Panc1 (cell line): ENCODE results near the gene CFAP210. TPM values are rescaled to one million over a fixed set of nuclear protein-coding genes. Genes with fewer than 3 reads are reported as not detected.

ENCODE experiments used
- ATAC-seq: fragments of 200-7000 bp; cut with Tn5 transposase; 2 replicates; pipeline ENCODE4 v1.9.1; 2020; ENCODE audit warnings: mild to moderate bottlenecking, moderate library complexity
- BruUV-seq: library from RNA; stranded (reverse); fragments of 400-500 nt; replicated peaks from 2 replicates; lab custom pipeline; 2021; lab: Mats Ljungman, UMichigan
- CTCF ChIA-PET: fragments of 300-600 bp; sonication (Branson Sonifier 250); formaldehyde crosslinking; loops from one replicate; lab custom pipeline; 2022; ENCODE audit warnings: antibody characterized with exemption; lab: Charles Lee
- POLR2A ChIA-PET: fragments of 300-600 bp; sonication (Branson Sonifier 250); formaldehyde crosslinking; loops from one replicate; lab custom pipeline; 2022; ENCODE audit warnings: antibody characterized with exemption; lab: Charles Lee
- DNase-seq: peaks from one replicate; pipeline ENCODE4 v3.0.0-alpha.2; 2010; ENCODE audit warnings: low read depth, low spot score
- H3K27ac ChIP-seq: 2 replicates; pipeline ENCODE4 v1.5.1; 2011; ENCODE audit warnings: mild to moderate bottlenecking, low read length, inconsistent platforms
- H3K27me3 ChIP-seq: fragments of 200-500 bp; sonication (Bioruptor generic); 2 replicates; pipeline ENCODE4 v1.6.0; 2014; ENCODE audit warnings: low read length, inconsistent platforms; ENCODE audit not compliant: control insufficient read depth, insufficient read depth
- H3K36me3 ChIP-seq: fragments of 200-500 bp; sonication (Bioruptor generic); 2 replicates; pipeline ENCODE4 v1.5.1; 2014; ENCODE audit warnings: inconsistent platforms, mild to moderate bottlenecking, low read length, moderate library complexity; ENCODE audit not compliant: control insufficient read depth, insufficient read depth
- H3K4me1 ChIP-seq: 2 replicates; pipeline ENCODE4 v1.5.1; 2011; ENCODE audit warnings: inconsistent platforms, mild to moderate bottlenecking, low read length, moderate library complexity; ENCODE audit not compliant: control insufficient read depth, insufficient read depth
- H3K4me3 ChIP-seq, 2 experiments: 2 replicates each; pipeline ENCODE4 v1.5.1; 2011 to 2012; ENCODE audit warnings: low read depth in 2 of 2, low read length in 2 of 2, mild to moderate bottlenecking in 2 of 2, inconsistent platforms in 1 of 2, moderate library complexity in 1 of 2
- H3K9me3 ChIP-seq: fragments of 200-500 bp; sonication (Bioruptor generic); 2 replicates; pipeline ENCODE4 v1.5.1; 2014; ENCODE audit warnings: low read depth, mild to moderate bottlenecking, inconsistent platforms, low read length, moderate library complexity; ENCODE audit not compliant: control insufficient read depth, insufficient read depth
- CTCF ChIP-seq: fragments of 450-650 bp; IDR thresholded peaks from 2 replicates; pipeline ENCODE4 v1.5.1; 2017; ENCODE audit warnings: mild to moderate bottlenecking
- POLR2AphosphoS5 ChIP-seq: IDR thresholded peaks from 2 replicates; pipeline ENCODE4 v1.6.1; 2012; ENCODE audit warnings: mild to moderate bottlenecking, low read depth, low read length, moderate library complexity
- REST ChIP-seq, 2 experiments: IDR thresholded peaks; 2 replicates each; pipeline ENCODE4 v1.6.1; 2011 to 2012; ENCODE audit warnings: low read depth in 2 of 2, control low read depth in 1 of 2, low read length in 1 of 2, mild to moderate bottlenecking in 1 of 2, moderate library complexity in 1 of 2; ENCODE audit not compliant: insufficient read depth in 1 of 2
- SIN3A ChIP-seq: IDR thresholded peaks from 2 replicates; pipeline ENCODE4 v1.6.1; 2012; ENCODE audit warnings: low read depth, mild to moderate bottlenecking, low read length, moderate library complexity, borderline replicate concordance; ENCODE audit not compliant: insufficient read depth
- TCF7L2 ChIP-seq: IDR thresholded peaks from 2 replicates; pipeline ENCODE4 v1.6.1; 2011; ENCODE audit warnings: mild to moderate bottlenecking, low read depth, low read length, inconsistent platforms
- in situ Hi-C: cut with HindIII; loops from 2 replicates; pipeline ENCODE4 v1.10.0; 2016; ENCODE audit warnings: low sequenced_read_pairs, low pct_unique_long_range_greater_than_20kb
- intact Hi-C: fragments of 100-400 bp; cut with micrococcal nuclease; formaldehyde crosslinking; loops from one replicate; pipeline ENCODE4 v1.10.0; 2022; ENCODE audit not compliant: unreplicated experiment
- total RNA-seq: library from RNA; stranded (reverse); gene quantifications from one replicate; pipeline ENCODE4 v1.2.1, GENCODE V29; 2021; ENCODE audit not compliant: unreplicated experiment

The CFAP210 gene
- total RNA-seq, 1 experiment from 2014 or later, result 0.23 TPM

- ChIA-PET POLR2A (no interaction called here), CTCF (no interaction called here)
- in situ Hi-C loops, result no loop called here
- H3K27ac ChIP-seq, result no peak overlapping the region
- no peaks in the 10 kb centered on the region for H3K36me3 ChIP-seq
- peaks cover 14% of the 10 kb centered on the region; the same call in 1 of the 2 replicates for H3K4me1 ChIP-seq
- H3K27me3 ChIP-seq, result no peaks in the 10 kb centered on the region
- DNase-seq (no peak), ATAC-seq (no peak)
- intact Hi-C loops, result no loop called here
- TF ChIP-seq CTCF (no peak), REST (IDR thresholded peaks at IDR 0.05; ENCODE audit: insufficient read depth in 1 of 2, low read depth in 2 of 2, low read length in 1 of 2) (no peak), SIN3A (no peak), POLR2AphosphoS5 (no peak), TCF7L2 (no peak)
- no peak overlapping the region for H3K4me3 ChIP-seq
- no TSS peak for BruUV-seq
- H3K9me3 ChIP-seq, result no peaks in the 10 kb centered on the region
These were observed 19.1 kb upstream of the CFAP210 start for GRCh38 chr2:169713331-169713730.

DNA sequence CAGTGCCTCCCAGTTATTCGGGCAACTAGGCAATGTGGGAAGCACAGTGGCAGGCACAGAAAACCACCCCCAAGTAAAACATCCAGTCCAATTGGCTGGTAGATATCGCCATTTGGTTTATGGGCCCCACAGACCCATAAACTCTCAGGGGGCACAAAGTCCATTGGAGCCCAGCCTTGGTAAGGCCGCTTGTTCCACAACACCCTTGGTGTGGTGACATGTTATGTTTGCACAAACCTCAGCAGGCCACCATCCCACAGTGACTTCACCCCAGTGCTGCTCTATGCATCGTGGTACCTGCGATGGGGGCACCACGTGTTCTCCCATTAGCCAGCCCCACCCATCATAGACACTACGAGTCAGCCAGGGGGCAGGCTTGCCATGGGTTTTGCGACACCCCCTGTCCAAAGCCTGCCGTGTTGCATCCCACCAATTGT, 18.6 kb upstream of the CFAP210 start:
- H3K4me3 ChIP-seq, result no peak overlapping the region
- H3K9me3 ChIP-seq, result no peaks in the 10 kb centered on the region
- H3K36me3 ChIP-seq, result no peaks in the 10 kb centered on the region
- intact Hi-C loops (no loop called here), in situ Hi-C loops (no loop called here)
- H3K4me1 ChIP-seq, result peaks cover 14% of the 10 kb centered on the region; the same call in 1 of the 2 replicates
- H3K27me3 ChIP-seq, result no peaks in the 10 kb centered on the region
- no peak for TF ChIP-seq TCF7L2
- TF ChIP-seq SIN3A, result no peak
- TF ChIP-seq CTCF, result no peak
- no peak for TF ChIP-seq REST (IDR thresholded peaks at IDR 0.05; ENCODE audit: insufficient read depth in 1 of 2, low read depth in 2 of 2, low read length in 1 of 2)
- TF ChIP-seq POLR2AphosphoS5, result no peak
- ChIA-PET CTCF (no interaction called here), POLR2A (no interaction called here)
- no peak overlapping the region for H3K27ac ChIP-seq
- no peak for DNase-seq
- no peak for ATAC-seq
- BruUV-seq, result no TSS peak
